SK-N-SH treated with all-trans-retinoic acid at 6 μM for 48 hours (cell line): ENCODE data around the gene BACH1.
"Not testable (repeated sequence)": the region's sequence is repeated elsewhere in the genome, so short reads cannot be mapped to it uniquely, and the experiment has no call there.

Experiments
- ATAC-seq: fragments of 200-7000 bp; cut with Tn5 transposase; 3 replicates; pipeline ENCODE4 v1.9.1; 2020; ENCODE audit warnings: mild to moderate bottlenecking, moderate library complexity
- BACH2 ChIP-seq: fragments of 250-450 bp; sonication (Bioruptor Pico); IDR thresholded peaks from 2 replicates; pipeline ENCODE4 v1.9.0; 2021; ENCODE audit warnings: mild to moderate bottlenecking, borderline replicate concordance
- CREB5 ChIP-seq: fragments of 250-450 bp; sonication (Bioruptor Pico); IDR thresholded peaks from 2 replicates; pipeline ENCODE4 v1.5.1; 2020; ENCODE audit warnings: low read depth, mild to moderate bottlenecking, moderate library complexity
- CSDC2 ChIP-seq: fragments of 250-450 bp; sonication (Bioruptor Pico); IDR thresholded peaks from 2 replicates; pipeline ENCODE4 v1.5.0; 2020; ENCODE audit warnings: mild to moderate bottlenecking, moderate library complexity
- ESRRG ChIP-seq: fragments of 250-450 bp; sonication (Bioruptor Pico); IDR thresholded peaks from 2 replicates; pipeline ENCODE4 v1.6.1; 2021; ENCODE audit warnings: mild to moderate bottlenecking
- GLIS3 ChIP-seq: fragments of 250-450 bp; sonication (Bioruptor Pico); IDR thresholded peaks from 2 replicates; pipeline ENCODE4 v1.5.0; 2020; ENCODE audit warnings: mild to moderate bottlenecking, moderate library complexity
- ISL1 ChIP-seq: fragments of 250-450 bp; sonication (Bioruptor Pico); IDR thresholded peaks from 2 replicates; pipeline ENCODE4 v2.1.2; 2022; ENCODE audit warnings: mild to moderate bottlenecking, moderate library complexity
- OSR1 ChIP-seq: fragments of 250-450 bp; sonication (Bioruptor Pico); IDR thresholded peaks from 2 replicates; pipeline ENCODE4 v1.8.0; 2022; ENCODE audit warnings: moderate library complexity, mild to moderate bottlenecking, inconsistent platforms
- PATZ1 ChIP-seq: fragments of 250-450 bp; sonication (Bioruptor Pico); IDR thresholded peaks from 2 replicates; pipeline ENCODE4 v1.8.0; 2020; ENCODE audit warnings: mild to moderate bottlenecking, moderate library complexity, borderline replicate concordance
- POU6F1 ChIP-seq: fragments of 250-450 bp; sonication (Bioruptor Pico); IDR thresholded peaks from 2 replicates; pipeline ENCODE4 v1.8.0; 2021; ENCODE audit warnings: low read depth, mild to moderate bottlenecking, moderate library complexity, borderline replicate concordance
- PPARA ChIP-seq: fragments of 250-450 bp; sonication (Bioruptor Pico); IDR thresholded peaks from 2 replicates; pipeline ENCODE4 v1.5.0; 2020; ENCODE audit warnings: mild to moderate bottlenecking, borderline replicate concordance
- RARB ChIP-seq: fragments of 250-450 bp; sonication (Bioruptor Pico); IDR thresholded peaks from 2 replicates; pipeline ENCODE4 v1.8.0; 2021; ENCODE audit warnings: mild to moderate bottlenecking, moderate library complexity
- TCF4 ChIP-seq: fragments of 250-450 bp; sonication (Bioruptor Pico); IDR thresholded peaks from 2 replicates; pipeline ENCODE4 v1.8.0; 2021; ENCODE audit warnings: mild to moderate bottlenecking, moderate library complexity, borderline replicate concordance
- TOX ChIP-seq: fragments of 250-450 bp; sonication (Bioruptor Pico); IDR thresholded peaks from 2 replicates; pipeline ENCODE4 v1.8.0; 2021; ENCODE audit warnings: mild to moderate bottlenecking, moderate library complexity, borderline replicate concordance
- ZNF70 ChIP-seq: fragments of 450-650 bp; formaldehyde crosslinking; IDR thresholded peaks from 2 replicates; pipeline ENCODE4 v1.5.0; 2020; ENCODE audit warnings: mild to moderate bottlenecking, moderate library complexity
- ZNF8 ChIP-seq: fragments of 450-650 bp; formaldehyde crosslinking; IDR thresholded peaks from 2 replicates; pipeline ENCODE4 v1.5.0; 2020; ENCODE audit warnings: mild to moderate bottlenecking, moderate library complexity

BACH1 gene

GRCh38 chr21:29350246-29350779 is 51.6 kb downstream of the BACH1 start:
- no peak for TF ChIP-seq PPARA
- TF ChIP-seq OSR1 (CRISPR knock-in tag), result no peak
- TF ChIP-seq PATZ1 (CRISPR knock-in tag), result no peak
- TF ChIP-seq CREB5 (CRISPR knock-in tag), result no peak
- no peak for TF ChIP-seq ZNF8 (CRISPR knock-in tag)
- no peak for TF ChIP-seq TCF4 (CRISPR knock-in tag)
- no peak for TF ChIP-seq TOX (CRISPR knock-in tag)
- no peak for TF ChIP-seq ZNF70 (CRISPR knock-in tag)
- no peak for TF ChIP-seq POU6F1 (CRISPR knock-in tag)
- no peak for TF ChIP-seq RARB (CRISPR knock-in tag)

GRCh38 chr21:29351691-29352090 is 53.0 kb downstream of the BACH1 start:
- TF ChIP-seq BACH2 (CRISPR knock-in tag), result no peak
- no peak for TF ChIP-seq PATZ1 (CRISPR knock-in tag)
- peak; percentile 98 for TF ChIP-seq ISL1
- 0 out of 2 replicates have a peak, but pooled peaks have one; percentile 42 for TF ChIP-seq CSDC2 (CRISPR knock-in tag)
- peak; percentile 56; the same call in 1 of the 2 replicates for TF ChIP-seq CREB5 (CRISPR knock-in tag)
- TF ChIP-seq GLIS3 (CRISPR knock-in tag), result peak; percentile 80
- peak; percentile 75 for ATAC-seq

More at GRCh38 chr21:29350246-29350779, 51.6 kb downstream of the BACH1 start:
- ATAC-seq, result no peak

GRCh38 chr21:29355043-29355710 is 56.5 kb downstream of the BACH1 start:
- ATAC-seq, result not testable (repeated sequence)

GRCh38 chr21:29356291-29356690 is 57.6 kb downstream of the BACH1 start:
- not testable (repeated sequence) for ATAC-seq

GRCh38 chr21:29356810-29357209 is 58.1 kb downstream of the BACH1 start:
- ATAC-seq, result not testable (repeated sequence)

GRCh38 chr21:29359718-29360117 is 61.0 kb downstream of the BACH1 start:
- TF ChIP-seq CSDC2 (CRISPR knock-in tag) (no peak), CREB5 (CRISPR knock-in tag) (no peak), BACH2 (CRISPR knock-in tag) (no peak), PPARA (no peak), ESRRG (no peak), PATZ1 (CRISPR knock-in tag) (no peak)
- ATAC-seq, result no peak
